ENCODE data around the gene OR2AJ1. TPM values are rescaled to one million over a fixed set of nuclear protein-coding genes. Genes with fewer than 3 reads are reported as not detected.

The OR2AJ1 gene
- total and polyA plus RNA-seq, 2 experiments from 2014 or later, result not detected

DNA sequence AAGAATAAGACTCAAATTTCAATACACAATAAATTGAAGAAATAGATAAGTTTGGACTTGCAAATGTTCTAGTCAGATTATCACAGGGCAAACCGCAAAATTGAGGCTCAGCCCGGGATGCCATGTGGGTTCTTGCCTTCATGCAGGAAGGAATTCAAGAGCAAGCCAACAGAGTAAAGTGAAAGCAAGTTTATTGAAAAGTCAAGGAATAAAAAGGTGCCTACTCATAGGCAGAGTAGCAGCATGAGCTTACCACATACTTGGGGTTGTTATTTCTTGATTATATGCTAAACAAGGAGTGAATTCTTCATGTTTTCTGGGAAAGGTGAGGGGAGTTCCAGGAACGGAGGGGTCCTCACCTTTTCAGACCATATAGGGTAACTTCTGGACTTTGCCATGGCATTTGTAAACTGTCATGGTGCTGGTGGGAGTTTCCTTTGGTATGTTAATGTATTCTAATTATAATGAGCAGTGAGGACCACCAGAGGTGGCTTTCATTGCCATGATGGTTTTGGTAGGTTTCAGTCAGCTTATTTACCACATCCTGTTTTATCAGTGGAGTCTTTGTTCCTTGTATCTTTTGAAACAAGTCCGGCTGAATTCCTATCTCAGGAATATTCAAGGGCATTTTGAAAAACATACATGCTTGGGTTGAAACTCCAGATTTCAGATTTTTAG lies 38.4 kb downstream of the OR2AJ1 start:
- no peaks in the 10 kb centered on the region for H3K9me3 ChIP-seq (ENCODE audit: low read depth)
- H3K27me3 ChIP-seq, result no peaks in the 10 kb centered on the region
- H3K4me3 ChIP-seq, result no peak overlapping the region
- H4K20me1 ChIP-seq (ENCODE audit: insufficient read depth, poor library complexity, severe bottlenecking), result no peaks in the 10 kb centered on the region
- WGBS (ENCODE audit: low lambda C conversion rate, missing lambda C conversion rate), result 60% methylated on average over 4 of the region's 4 CpGs
- H3K4me1 ChIP-seq (ENCODE audit: insufficient read depth), result no peaks in the 10 kb centered on the region
- no peak for TF ChIP-seq EZH2phosphoT487 (IDR thresholded peaks at IDR 0.05; ENCODE audit: low read depth, severe bottlenecking, unreplicated experiment)
- TF ChIP-seq, protein P1, sequence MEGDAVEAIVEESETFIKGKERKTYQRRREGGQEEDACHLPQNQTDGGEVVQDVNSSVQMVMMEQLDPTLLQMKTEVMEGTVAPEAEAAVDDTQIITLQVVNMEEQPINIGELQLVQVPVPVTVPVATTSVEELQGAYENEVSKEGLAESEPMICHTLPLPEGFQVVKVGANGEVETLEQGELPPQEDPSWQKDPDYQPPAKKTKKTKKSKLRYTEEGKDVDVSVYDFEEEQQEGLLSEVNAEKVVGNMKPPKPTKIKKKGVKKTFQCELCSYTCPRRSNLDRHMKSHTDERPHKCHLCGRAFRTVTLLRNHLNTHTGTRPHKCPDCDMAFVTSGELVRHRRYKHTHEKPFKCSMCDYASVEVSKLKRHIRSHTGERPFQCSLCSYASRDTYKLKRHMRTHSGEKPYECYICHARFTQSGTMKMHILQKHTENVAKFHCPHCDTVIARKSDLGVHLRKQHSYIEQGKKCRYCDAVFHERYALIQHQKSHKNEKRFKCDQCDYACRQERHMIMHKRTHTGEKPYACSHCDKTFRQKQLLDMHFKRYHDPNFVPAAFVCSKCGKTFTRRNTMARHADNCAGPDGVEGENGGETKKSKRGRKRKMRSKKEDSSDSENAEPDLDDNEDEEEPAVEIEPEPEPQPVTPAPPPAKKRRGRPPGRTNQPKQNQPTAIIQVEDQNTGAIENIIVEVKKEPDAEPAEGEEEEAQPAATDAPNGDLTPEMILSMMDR (IDR thresholded peaks at IDR 0.05; ENCODE audit: poor library complexity), result no peak
- no peak for TF ChIP-seq EZH2 (IDR thresholded peaks at IDR 0.05; ENCODE audit: borderline replicate concordance)
- DNase-seq (ENCODE audit: low spot score), result no peak
- no peaks in the 10 kb centered on the region for H3K9me2 ChIP-seq (replicated peaks; ENCODE audit: insufficient read depth)
- H3K27ac ChIP-seq, result no peak overlapping the region
- no peaks in the 10 kb centered on the region for H3K36me3 ChIP-seq (replicated peaks; ENCODE audit: insufficient read depth, low read depth)
- no peaks in the 10 kb centered on the region for H3K79me2 ChIP-seq
- no peak overlapping the region for H3K4me2 ChIP-seq
- H2AFZ ChIP-seq, result no peak overlapping the region

DNA sequence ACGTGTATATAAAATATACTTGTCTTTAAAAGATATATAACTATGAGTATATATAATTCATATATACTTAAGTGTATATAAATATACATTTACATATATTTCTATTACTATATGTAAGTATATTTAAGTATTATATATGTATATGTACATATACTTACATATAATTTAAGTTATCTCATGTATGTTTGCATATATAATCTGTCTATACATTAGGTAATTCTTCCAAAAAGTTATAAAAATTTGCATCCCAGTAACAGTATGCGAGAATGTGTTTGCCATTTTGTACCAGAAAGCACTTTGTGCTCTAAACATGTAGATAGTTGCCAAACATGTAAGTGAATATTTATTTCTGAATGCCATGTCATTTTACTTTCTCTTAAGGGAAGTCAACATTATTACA lies 40.2 kb downstream of the OR2AJ1 start, which contains the start of gene OR2AK2:
Gene OR2AK2 (plus strand): TSS at position 301 of the 400 bp plus-strand sequence. CDS start 144 bp downstream, outside the sequence.
- DNase-seq (ENCODE audit: low spot score), result no peak
- Histone ChIP-seq H3K9me3 (ENCODE audit: low read depth) (no peaks in the 10 kb centered on the region), H2AFZ (no peak within 1 kb of the TSS), H3K4me3 (no peak within 1 kb of the TSS), H3K4me1 (ENCODE audit: insufficient read depth) (no peaks in the 10 kb centered on the region), H3K36me3 (replicated peaks; ENCODE audit: insufficient read depth, low read depth) (no peaks in the 10 kb centered on the region), H3K9me2 (replicated peaks; ENCODE audit: insufficient read depth) (no peaks in the 10 kb centered on the region), H3K4me2 (no peak within 1 kb of the TSS), H3K79me2 (no peaks in the 10 kb centered on the region), H3K27ac (no peak within 1 kb of the TSS), H4K20me1 (ENCODE audit: insufficient read depth, poor library complexity, severe bottlenecking) (no peaks in the 10 kb centered on the region), H3K27me3 (no peaks in the 10 kb centered on the region)
- WGBS (ENCODE audit: low lambda C conversion rate, missing lambda C conversion rate), result 70% methylated on average over 2 of the region's 2 CpGs
- no peak for TF ChIP-seq EZH2 (IDR thresholded peaks at IDR 0.05; ENCODE audit: borderline replicate concordance)
- TF ChIP-seq, protein P1 (IDR thresholded peaks at IDR 0.05; ENCODE audit: poor library complexity), result no peak
- TF ChIP-seq EZH2phosphoT487 (IDR thresholded peaks at IDR 0.05; ENCODE audit: low read depth, severe bottlenecking, unreplicated experiment), result no peak

DNA sequence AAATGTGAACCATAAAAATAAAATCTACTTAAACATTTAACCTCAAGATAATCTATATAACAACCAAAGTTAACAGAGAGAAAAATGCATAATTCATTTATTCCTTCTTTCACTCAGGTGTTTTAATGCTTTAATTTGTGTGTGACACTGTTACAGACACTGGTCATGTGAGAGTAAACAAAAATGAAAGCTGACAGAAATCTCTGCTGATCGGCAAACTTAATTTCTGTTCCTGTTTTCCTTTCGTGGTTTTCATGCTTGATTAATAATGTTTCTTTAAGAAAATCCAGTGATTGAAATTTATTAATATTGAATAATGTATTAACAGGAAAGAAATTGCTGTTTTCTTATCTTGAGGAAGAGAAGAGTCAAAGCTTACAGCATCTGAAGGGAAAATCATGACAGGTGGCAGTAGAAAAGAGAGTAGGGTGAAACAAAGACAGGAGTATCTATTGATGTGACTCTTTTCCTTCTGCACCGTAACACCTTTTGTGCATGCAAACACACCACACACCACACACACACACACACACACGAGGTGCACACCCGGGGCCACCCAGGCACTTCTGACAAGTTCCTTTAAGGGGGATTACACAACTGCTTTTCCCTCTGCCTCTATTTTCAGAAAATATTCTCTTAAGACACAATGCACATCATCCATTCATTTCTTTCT lies 42.0 kb downstream of the OR2AJ1 start:
- DNase-seq (ENCODE audit: low spot score), result no peak
- Histone ChIP-seq H2AFZ (no peak overlapping the region), H3K27me3 (no peaks in the 10 kb centered on the region), H3K9me2 (replicated peaks; ENCODE audit: insufficient read depth) (no peaks in the 10 kb centered on the region), H3K4me3 (no peak overlapping the region), H3K36me3 (replicated peaks; ENCODE audit: insufficient read depth, low read depth) (no peaks in the 10 kb centered on the region), H3K27ac (no peak overlapping the region), H3K9me3 (ENCODE audit: low read depth) (no peaks in the 10 kb centered on the region), H3K79me2 (no peaks in the 10 kb centered on the region), H3K4me1 (ENCODE audit: insufficient read depth) (no peaks in the 10 kb centered on the region), H4K20me1 (ENCODE audit: insufficient read depth, poor library complexity, severe bottlenecking) (no peaks in the 10 kb centered on the region), H3K4me2 (no peak overlapping the region)
- TF ChIP-seq EZH2phosphoT487 (IDR thresholded peaks at IDR 0.05; ENCODE audit: low read depth, severe bottlenecking, unreplicated experiment), result no peak
- TF ChIP-seq, protein P1 (IDR thresholded peaks at IDR 0.05; ENCODE audit: poor library complexity), result no peak
- 74% methylated on average over 5 of the region's 5 CpGs for WGBS (ENCODE audit: low lambda C conversion rate, missing lambda C conversion rate)

Other genes with a start within 250 kb of the OR2AJ1 start
- gene OR13G1, start 245.2 kb upstream of the OR2AJ1 start, total RNA-seq, result not detected in 2 replicates
- gene OR13G1, start 245.2 kb upstream of the OR2AJ1 start, polyA plus RNA-seq, result not detected in 2 replicates
- gene OR6F1, start 208.2 kb upstream of the OR2AJ1 start, total RNA-seq, result not detected in 2 replicates
- gene OR6F1, start 208.2 kb upstream of the OR2AJ1 start, polyA plus RNA-seq, result not detected in 2 replicates
- gene OR14K1, start 186.3 kb upstream of the OR2AJ1 start, total RNA-seq, result not detected in 2 replicates
- gene OR14K1, start 186.3 kb upstream of the OR2AJ1 start, polyA plus RNA-seq, result not detected in 2 replicates
- gene OR14A2, start 176.7 kb upstream of the OR2AJ1 start, total RNA-seq, result not detected in 2 replicates
- not detected in 2 replicates for gene OR14A2, start 176.7 kb upstream of the OR2AJ1 start, polyA plus RNA-seq
- gene OR1C1, start 164.3 kb upstream of the OR2AJ1 start, total RNA-seq, result not detected in 2 replicates
- gene OR1C1, start 164.3 kb upstream of the OR2AJ1 start, polyA plus RNA-seq, result not detected in 2 replicates
- gene OR14A16, start 100.8 kb upstream of the OR2AJ1 start, total RNA-seq, result not detected in 2 replicates
- gene OR14A16, start 100.8 kb upstream of the OR2AJ1 start, polyA plus RNA-seq, result not detected in 2 replicates
- not detected in 2 replicates for gene OR11L1, start 83.0 kb upstream of the OR2AJ1 start, total RNA-seq
- gene OR11L1, start 83.0 kb upstream of the OR2AJ1 start, polyA plus RNA-seq, result not detected in 2 replicates
- gene TRIM58, start 67.7 kb upstream of the OR2AJ1 start, total RNA-seq, result not detected in 2 replicates
- 0.05 TPM in 1 of 2 replicates, not detected in the other for gene TRIM58, start 67.7 kb upstream of the OR2AJ1 start, polyA plus RNA-seq
- not detected in 2 replicates for gene OR2W3, start 29.3 kb upstream of the OR2AJ1 start, total RNA-seq
- gene OR2W3, start 29.3 kb upstream of the OR2AJ1 start, polyA plus RNA-seq, result not detected in 2 replicates
- gene OR2T8, start 4.6 kb upstream of the OR2AJ1 start, total RNA-seq, result not detected in 2 replicates
- not detected in 2 replicates for gene OR2T8, start 4.6 kb upstream of the OR2AJ1 start, polyA plus RNA-seq
- not detected in 2 replicates for gene OR2L8, start 24.0 kb downstream of the OR2AJ1 start, total RNA-seq
- not detected in 2 replicates for gene OR2L8, start 24.0 kb downstream of the OR2AJ1 start, polyA plus RNA-seq
- not detected in 2 replicates for gene OR2AK2, start 40.3 kb downstream of the OR2AJ1 start, total RNA-seq
- not detected in 2 replicates for gene OR2AK2, start 40.3 kb downstream of the OR2AJ1 start, polyA plus RNA-seq
- gene OR2L5, start 88.8 kb downstream of the OR2AJ1 start, total RNA-seq, result not detected in 2 replicates
- not detected in 2 replicates for gene OR2L5, start 88.8 kb downstream of the OR2AJ1 start, polyA plus RNA-seq
- gene OR2L2, start 105.2 kb downstream of the OR2AJ1 start, total RNA-seq, result not detected in 2 replicates
- 0.06 and 0.09 TPM in 2 replicates for gene OR2L2, start 105.2 kb downstream of the OR2AJ1 start, polyA plus RNA-seq
- gene OR2L3, start 121.9 kb downstream of the OR2AJ1 start, total RNA-seq, result not detected in 2 replicates
- gene OR2L3, start 121.9 kb downstream of the OR2AJ1 start, polyA plus RNA-seq, result not detected in 2 replicates
- not detected in 2 replicates for gene OR2L13, start 170.3 kb downstream of the OR2AJ1 start, total RNA-seq
- not detected in 2 replicates for gene OR2L13, start 170.3 kb downstream of the OR2AJ1 start, polyA plus RNA-seq
- not detected in 2 replicates for gene OR2M5, start 220.3 kb downstream of the OR2AJ1 start, total RNA-seq
- gene OR2M5, start 220.3 kb downstream of the OR2AJ1 start, polyA plus RNA-seq, result not detected in 2 replicates
- not detected in 2 replicates for gene OR2M2, start 249.9 kb downstream of the OR2AJ1 start, total RNA-seq
- gene OR2M2, start 249.9 kb downstream of the OR2AJ1 start, polyA plus RNA-seq, result not detected in 2 replicates